WERI-Rb-1 (cell line): Measurements from ENCODE around the gene NRXN3.

Experiments used
- DNase-seq: peaks from one replicate; pipeline ENCODE4 v3.0.0-alpha.2; 2020
- H3K27ac ChIP-seq: fragments of 250-450 bp; sonication (Bioruptor Pico); 2 replicates; pipeline ENCODE4 v1.5.1; 2020; ENCODE audit warnings: mild to moderate bottlenecking, moderate library complexity
- H3K27me3 ChIP-seq: fragments of 250-450 bp; sonication (Bioruptor Pico); 2 replicates; pipeline ENCODE4 v1.5.1; 2021; ENCODE audit warnings: mild to moderate bottlenecking, low read depth, moderate library complexity; ENCODE audit not compliant: insufficient read depth, severe bottlenecking
- H3K36me3 ChIP-seq: fragments of 250-450 bp; sonication (Bioruptor Pico); 2 replicates; pipeline ENCODE4 v1.5.1; 2020; ENCODE audit warnings: mild to moderate bottlenecking, moderate library complexity
- H3K4me3 ChIP-seq: 2 replicates; pipeline ENCODE4 v1.5.1; 2011; ENCODE audit warnings: low read depth, mild to moderate bottlenecking, control low read depth, low read length
- H3K9me3 ChIP-seq: fragments of 250-450 bp; sonication (Bioruptor Pico); 2 replicates; pipeline ENCODE4 v1.5.1; 2021; ENCODE audit warnings: mild to moderate bottlenecking, moderate library complexity; ENCODE audit not compliant: severe bottlenecking
- CTCF ChIP-seq: IDR thresholded peaks from 2 replicates; pipeline ENCODE4 v1.5.1; 2011; ENCODE audit warnings: low read depth, mild to moderate bottlenecking, control low read depth, inconsistent platforms, low read length

Gene NRXN3

GRCh38 chr14:79136071-79137044 lies 966.2 kb downstream of the NRXN3 start:
- H3K27ac ChIP-seq, result no peak overlapping the region
- H3K27me3 ChIP-seq, result no peaks in the 10 kb centered on the region
- no peak for TF ChIP-seq CTCF
- no peaks in the 10 kb centered on the region for H3K36me3 ChIP-seq
- no peak overlapping the region; the same call in 1 of the 2 replicates for H3K4me3 ChIP-seq
- DNase-seq, result peak; percentile 80
- no peaks in the 10 kb centered on the region for H3K9me3 ChIP-seq

DNA sequence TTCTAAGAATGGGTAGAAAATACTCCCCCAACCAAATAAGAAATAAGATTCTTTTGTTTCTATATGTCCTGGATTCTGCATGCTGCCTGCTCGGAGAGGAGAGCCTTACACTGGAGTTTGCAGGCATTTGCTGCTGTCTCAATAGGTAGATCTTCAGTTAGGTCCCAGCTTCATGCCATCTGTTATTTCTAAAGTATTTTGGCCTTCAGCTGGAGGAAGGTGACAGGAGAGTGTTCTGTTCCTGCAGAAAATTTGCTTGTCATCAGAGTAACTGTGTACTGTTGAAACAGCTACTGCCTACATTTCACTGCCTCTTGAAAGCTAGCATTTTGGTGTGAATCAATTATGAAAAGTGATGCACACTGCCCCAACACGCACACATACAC lies 966.9 kb downstream of the NRXN3 start:
- DNase-seq, result peak; percentile 10
- no peaks in the 10 kb centered on the region for H3K36me3 ChIP-seq
- no peak overlapping the region for H3K27ac ChIP-seq
- H3K9me3 ChIP-seq, result no peaks in the 10 kb centered on the region
- no peak for TF ChIP-seq CTCF
- no peaks in the 10 kb centered on the region for H3K27me3 ChIP-seq
- H3K4me3 ChIP-seq, result no peak overlapping the region

GRCh38 chr14:79137836-79138235 lies 967.7 kb downstream of the NRXN3 start:
- no peak for DNase-seq
- no peak overlapping the region for H3K4me3 ChIP-seq
- H3K27ac ChIP-seq, result no peak overlapping the region

GRCh38 chr14:79144896-79145295 lies 974.7 kb downstream of the NRXN3 start:
- no peaks in the 10 kb centered on the region for H3K9me3 ChIP-seq
- H3K4me3 ChIP-seq, result no peak overlapping the region
- no peak overlapping the region for H3K27ac ChIP-seq
- no peaks in the 10 kb centered on the region for H3K36me3 ChIP-seq
- DNase-seq, result no peak
- no peak for TF ChIP-seq CTCF
- H3K27me3 ChIP-seq, result no peaks in the 10 kb centered on the region

More at GRCh38 chr14:79137836-79138235, 967.7 kb downstream of the NRXN3 start:
- Histone ChIP-seq H3K36me3 (no peaks in the 10 kb centered on the region), H3K9me3 (no peaks in the 10 kb centered on the region), H3K27me3 (no peaks in the 10 kb centered on the region)
- TF ChIP-seq CTCF, result no peak

DNA sequence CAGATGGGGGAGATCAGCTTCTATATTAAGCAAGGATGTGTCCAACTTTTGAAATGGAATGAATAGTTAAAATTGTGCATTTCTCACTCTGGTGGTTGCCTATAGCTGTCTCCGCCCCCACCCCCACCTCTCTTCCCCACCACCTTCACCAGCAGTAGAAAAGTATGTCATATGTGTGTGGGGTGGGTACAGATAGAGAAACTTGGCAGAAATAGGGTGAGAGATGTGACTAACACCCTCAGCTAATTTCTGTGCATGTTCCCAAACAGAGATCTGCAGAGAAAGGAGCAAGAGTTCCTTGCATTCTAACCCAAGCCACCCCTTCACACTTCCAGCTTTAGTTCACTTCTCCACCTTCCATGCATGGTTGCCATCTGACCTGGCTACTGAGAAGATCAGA lies 980.1 kb downstream of the NRXN3 start:
- TF ChIP-seq CTCF, result no peak

More for the DNA sequence above, 980.1 kb downstream of the NRXN3 start:
- Histone ChIP-seq H3K36me3 (no peaks in the 10 kb centered on the region), H3K27me3 (no peaks in the 10 kb centered on the region), H3K4me3 (no peak overlapping the region), H3K27ac (no peak overlapping the region), H3K9me3 (no peaks in the 10 kb centered on the region)
- no peak for DNase-seq
